Stimulated activated CD8-positive, alpha-beta memory T cell treated with anti-CD3 and anti-CD28 coated beads, Interleukin-7, amount 100 ng/mL, for 4 hours (primary cell): ENCODE results near the gene SH2D3A.
"Not testable (repeated sequence)": the region's sequence is repeated elsewhere in the genome, so short reads cannot be mapped to it uniquely, and the experiment has no call there.

Source experiments
- DNase-seq, 2 donors: peaks; one replicate each; pipeline ENCODE4 v3.0.0-alpha.2; 2020; ENCODE audit warnings: low read depth in 2 of 2

SH2D3A gene

GRCh38 chr19:6761053-6761676, 6.1 kb downstream of the SH2D3A start:
- no peak for DNase-seq

- DNase-seq, result no peak
Observed at GRCh38 chr19:6760606-6761005, 6.6 kb downstream of the SH2D3A start.

GRCh38 chr19:6754653-6755463, 12.4 kb downstream of the SH2D3A start:
- no peak for DNase-seq

GRCh38 chr19:6754136-6754535, 13.1 kb downstream of the SH2D3A start:
- no peak for DNase-seq

GRCh38 chr19:6753178-6754031, 13.8 kb downstream of the SH2D3A start:
- peak; percentile 54 to 65 for DNase-seq

GRCh38 chr19:6752256-6753177, 14.7 kb downstream of the SH2D3A start:
- DNase-seq, result no peak

- no peak for DNase-seq
Observed at GRCh38 chr19:6751189-6751588, 16.0 kb downstream of the SH2D3A start.

GRCh38 chr19:6750062-6750461, 17.2 kb downstream of the SH2D3A start:
- no peak for DNase-seq

- DNase-seq, result not testable (repeated sequence)
Observed at GRCh38 chr19:6748543-6748942, 18.7 kb downstream of the SH2D3A start.

- DNase-seq, result no peak
Observed at GRCh38 chr19:6745965-6746364, 21.3 kb downstream of the SH2D3A start.

- no peak for DNase-seq
Observed at GRCh38 chr19:6744381-6745301, 22.6 kb downstream of the SH2D3A start.

GRCh38 chr19:6743714-6744380, 23.4 kb downstream of the SH2D3A start:
- no peak for DNase-seq

- no peak for DNase-seq
Observed at GRCh38 chr19:6743066-6743465, 24.2 kb downstream of the SH2D3A start.

GRCh38 chr19:6740589-6741343, 26.5 kb downstream of the SH2D3A start:
- DNase-seq, result no peak

GRCh38 chr19:6739883-6740588, 27.2 kb downstream of the SH2D3A start:
- no peak for DNase-seq

- DNase-seq, result peak; percentile 53 to 75
Observed at GRCh38 chr19:6739390-6739882, 27.8 kb downstream of the SH2D3A start, which contains the start of gene TRIP10. Gene TRIP10 (plus strand): TSS chr19:6739680. CDS start chr19:6739762, 82 bp downstream.

GRCh38 chr19:6738787-6739389, 28.3 kb downstream of the SH2D3A start:
- no peak for DNase-seq
